Caco-2 (cell line): ENCODE measurements around the gene SPINK8. TPM values are rescaled to one million over a fixed set of nuclear protein-coding genes. Genes with fewer than 3 reads are reported as not detected.

ENCODE experiments used
- BruUV-seq: library from RNA; stranded (reverse); fragments of 400-500 nt; replicated peaks from 2 replicates; lab custom pipeline; 2021; lab: Mats Ljungman, UMichigan
- CTCF ChIA-PET: fragments of 300-600 bp; sonication (Branson Sonifier 250); formaldehyde crosslinking; loops from one replicate; lab custom pipeline; 2022; ENCODE audit warnings: antibody characterized with exemption; lab: Charles Lee
- POLR2A ChIA-PET: fragments of 300-600 bp; sonication (Branson Sonifier 250); formaldehyde crosslinking; loops from one replicate; lab custom pipeline; 2022; ENCODE audit warnings: antibody characterized with exemption; lab: Charles Lee
- DNase-seq, 2 experiments: peaks; one replicate each; pipeline versions ENCODE4 v3.0.0 to v3.0.0-alpha.2; 2020 to 2022
- H3K27me3 ChIP-seq: replicated peaks from 2 replicates; pipeline ENCODE4 v1.6.0; 2011; ENCODE audit warnings: low read length; ENCODE audit not compliant: control insufficient read depth, insufficient read depth
- H3K36me3 ChIP-seq: 2 replicates; pipeline ENCODE4 v1.5.1; 2011; ENCODE audit warnings: low read length; ENCODE audit not compliant: control insufficient read depth, insufficient read depth
- H3K4me1 ChIP-seq: fragments of 250-450 bp; sonication (Bioruptor Pico); 2 replicates; pipeline ENCODE4 v1.5.1; 2020; ENCODE audit warnings: mild to moderate bottlenecking
- H3K4me3 ChIP-seq: 2 replicates; pipeline ENCODE4 v1.5.1; 2011; ENCODE audit warnings: low read depth, mild to moderate bottlenecking, control low read depth, low read length
- H3K9me3 ChIP-seq: fragments of 250-450 bp; sonication (Bioruptor Pico); 2 replicates; pipeline ENCODE4 v1.5.1; 2020; ENCODE audit warnings: mild to moderate bottlenecking, moderate library complexity
- H3K27ac Mint-ChIP-seq: one replicate; pipeline ENCODE4 v1.8.0; 2022; ENCODE audit warnings: mixed read lengths; ENCODE audit not compliant: unreplicated experiment
- H3K27me3 Mint-ChIP-seq: one replicate; pipeline ENCODE4 v1.8.0; 2022; ENCODE audit warnings: mixed read lengths; ENCODE audit not compliant: insufficient read depth, unreplicated experiment
- H3K36me3 Mint-ChIP-seq: one replicate; pipeline ENCODE4 v1.8.0; 2022; ENCODE audit warnings: mild to moderate bottlenecking, mixed read lengths; ENCODE audit not compliant: insufficient read depth, unreplicated experiment
- H3K4me1 Mint-ChIP-seq: one replicate; pipeline ENCODE4 v1.8.0; 2022; ENCODE audit warnings: low read depth, mixed read lengths; ENCODE audit not compliant: unreplicated experiment
- H3K4me3 Mint-ChIP-seq: one replicate; pipeline ENCODE4 v1.8.0; 2022; ENCODE audit warnings: mild to moderate bottlenecking, moderate library complexity, mixed read lengths; ENCODE audit not compliant: unreplicated experiment
- H3K9me3 Mint-ChIP-seq: one replicate; pipeline ENCODE4 v1.8.0; 2022; ENCODE audit warnings: mixed read lengths; ENCODE audit not compliant: unreplicated experiment
- CTCF ChIP-seq, 2 experiments: fragments of 200-600 bp in 1 of 2; IDR thresholded peaks; 1 replicate in 1 of 2; 2 replicates in 1 of 2; pipeline versions ENCODE4 v1.5.1 to v1.8.0; 2011 to 2022; ENCODE audit warnings: antibody characterized with exemption in 1 of 2, control low read depth in 1 of 2, inconsistent platforms in 1 of 2, low read depth in 1 of 2, low read length in 1 of 2, mild to moderate bottlenecking in 1 of 2, moderate library complexity in 1 of 2; ENCODE audit not compliant: insufficient read depth in 1 of 2, severe bottlenecking in 1 of 2, unreplicated experiment in 1 of 2
- intact Hi-C: fragments of 100-400 bp; cut with micrococcal nuclease; formaldehyde crosslinking; loops from one replicate; pipeline ENCODE4 v1.10.0; 2022; ENCODE audit not compliant: unreplicated experiment
- total RNA-seq: library from RNA; stranded (reverse); gene quantifications from 2 replicates; pipeline ENCODE4 v1.2.3, GENCODE V29; 2022

SPINK8 gene
- total RNA-seq, 1 experiment from 2014 or later = not detected

GRCh38 chr3:48299746-48300712 lies 33.4 kb downstream of the SPINK8 start:
- H3K4me3 ChIP-seq = peak overlapping the region; percentile 83
- H3K27ac Mint-ChIP-seq = peak overlapping the region; percentile 99
- H3K27me3 ChIP-seq = no peaks in the 10 kb centered on the region
- no peaks in the 10 kb centered on the region for H3K27me3 Mint-ChIP-seq
- no peaks in the 10 kb centered on the region for H3K9me3 ChIP-seq
- H3K36me3 ChIP-seq = no peaks in the 10 kb centered on the region
- H3K9me3 Mint-ChIP-seq = no peaks in the 10 kb centered on the region
- CTCF ChIA-PET = interaction anchor here (0.6 to 1.7 kb wide), 2 partner anchors 136 to 258 kb away, joined by 3 to 8 read pairs; no protein-coding TSS in a partner anchor
- peaks cover 26% of the 10 kb centered on the region for H3K4me1 Mint-ChIP-seq
- DNase-seq = no peak
- H3K4me1 ChIP-seq = peaks cover 13% of the 10 kb centered on the region
- H3K36me3 Mint-ChIP-seq = peaks cover 45% of the 10 kb centered on the region
- BruUV-seq = TSS peak; percentile 49
- intact Hi-C loops = loop anchor here (5.0 kb wide), 2 partner anchors 47 to 92 kb away; no protein-coding TSS in a partner anchor
- POLR2A ChIA-PET = no interaction called here
- TF ChIP-seq CTCF (IDR thresholded peaks at IDR 0.05; ENCODE audit: insufficient read depth in 1 of 2, low read depth in 1 of 2, low read length in 1 of 2, severe bottlenecking in 1 of 2, unreplicated experiment in 1 of 2) = no peak
- peak overlapping the region; percentile 91 for H3K4me3 Mint-ChIP-seq

- no peak for TF ChIP-seq CTCF (IDR thresholded peaks at IDR 0.05; ENCODE audit: insufficient read depth in 1 of 2, low read depth in 1 of 2, low read length in 1 of 2, severe bottlenecking in 1 of 2, unreplicated experiment in 1 of 2)
- peaks cover 48% of the 10 kb centered on the region for H3K36me3 Mint-ChIP-seq
- no peak overlapping the region for H3K4me3 Mint-ChIP-seq
- no peaks in the 10 kb centered on the region for H3K9me3 Mint-ChIP-seq
- Histone ChIP-seq H3K36me3 (peaks cover 2% of the 10 kb centered on the region), H3K9me3 (no peaks in the 10 kb centered on the region), H3K4me1 (peaks cover 6% of the 10 kb centered on the region; the same call in 1 of the 2 replicates), H3K4me3 (no peak overlapping the region), H3K27me3 (no peaks in the 10 kb centered on the region)
- H3K27ac Mint-ChIP-seq = no peak overlapping the region
- intact Hi-C loops = no loop called here
- no TSS peak for BruUV-seq
- no peak for DNase-seq
- CTCF ChIA-PET = no interaction called here
- H3K27me3 Mint-ChIP-seq = no peaks in the 10 kb centered on the region
- peaks cover 19% of the 10 kb centered on the region for H3K4me1 Mint-ChIP-seq
- POLR2A ChIA-PET = no interaction called here
Measured at GRCh38 chr3:48297111-48297810, 36.2 kb downstream of the SPINK8 start.

GRCh38 chr3:48296699-48297098 lies 36.8 kb downstream of the SPINK8 start:
- no peaks in the 10 kb centered on the region for H3K27me3 Mint-ChIP-seq
- BruUV-seq = no TSS peak
- ChIA-PET CTCF (no interaction called here), POLR2A (no interaction called here)
- no peaks in the 10 kb centered on the region for H3K9me3 Mint-ChIP-seq
- peaks cover 46% of the 10 kb centered on the region for H3K36me3 Mint-ChIP-seq
- no peak overlapping the region for H3K4me3 ChIP-seq
- peaks cover 2% of the 10 kb centered on the region for H3K36me3 ChIP-seq
- no peak overlapping the region for H3K4me3 Mint-ChIP-seq
- H3K27ac Mint-ChIP-seq = no peak overlapping the region
- DNase-seq = no peak
- H3K4me1 ChIP-seq = peaks cover 6% of the 10 kb centered on the region; the same call in 1 of the 2 replicates
- TF ChIP-seq CTCF (IDR thresholded peaks at IDR 0.05; ENCODE audit: insufficient read depth in 1 of 2, low read depth in 1 of 2, low read length in 1 of 2, severe bottlenecking in 1 of 2, unreplicated experiment in 1 of 2) = no peak
- intact Hi-C loops = no loop called here
- no peaks in the 10 kb centered on the region for H3K9me3 ChIP-seq
- peaks cover 13% of the 10 kb centered on the region for H3K4me1 Mint-ChIP-seq
- no peaks in the 10 kb centered on the region for H3K27me3 ChIP-seq
